Fibroblast of the conjunctiva (primary cell): ENCODE data around the gene CEMIP2.

Source experiments
- DNase-seq: peaks from one replicate; pipeline ENCODE4 v3.0.0-alpha.2; 2010; ENCODE audit warnings: low read depth

Gene CEMIP2

GRCh38 chr9:71638627-71639026 is 129.7 kb downstream of the CEMIP2 start:
- no peak for DNase-seq

- no peak for DNase-seq
Measured at GRCh38 chr9:71637926-71638325, 130.4 kb downstream of the CEMIP2 start.

GRCh38 chr9:71637375-71637774 is 130.9 kb downstream of the CEMIP2 start:
- DNase-seq = no peak

GRCh38 chr9:71636143-71636839 is 132.0 kb downstream of the CEMIP2 start:
- DNase-seq = no peak

- no peak for DNase-seq
Measured at GRCh38 chr9:71634752-71635151, 133.6 kb downstream of the CEMIP2 start.
